ENCODE results near the gene PDCL3. TPM values are rescaled to one million over a fixed set of nuclear protein-coding genes. Genes with fewer than 3 reads are reported as not detected.

The PDCL3 gene
- polyA plus RNA-seq, 2 of the 4 experiments (the other 2 are of a cell fraction), result 63.1 to 64.1 TPM

DNA sequence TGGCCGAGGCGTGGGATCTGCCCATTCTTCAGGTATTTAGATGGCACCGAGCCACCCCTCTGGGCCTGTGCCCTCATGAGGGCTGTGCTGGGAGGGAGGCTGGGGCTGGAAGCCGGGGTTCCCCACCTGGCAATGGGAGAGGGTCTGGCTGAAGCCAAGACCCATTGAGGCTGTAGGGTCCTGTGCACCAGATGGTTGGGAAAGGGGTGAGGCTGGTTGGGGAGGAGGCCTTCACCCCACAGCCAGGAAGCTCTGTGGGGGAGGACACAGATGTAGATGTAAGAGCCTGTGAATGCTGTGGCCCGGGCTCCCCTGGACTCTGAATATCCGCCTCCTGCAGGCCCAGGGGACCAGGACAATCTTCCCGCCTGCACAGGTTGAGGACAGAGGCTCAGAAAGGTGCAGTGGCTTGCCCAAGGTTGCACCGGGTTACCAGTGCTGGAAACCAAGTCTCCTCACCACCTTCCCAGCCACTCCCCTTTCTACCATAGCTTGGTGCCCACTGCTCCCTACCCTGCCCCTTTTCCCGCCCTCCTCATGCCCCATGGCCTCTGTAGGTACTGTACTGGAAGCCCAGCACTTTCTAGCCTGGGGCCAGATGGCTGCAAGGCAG lies 49.7 kb downstream of the PDCL3 start:
- no peak for DNase-seq (ENCODE audit: low read depth in 1 of 2, low spot score in 1 of 2)
- Histone ChIP-seq H3K4me2 (no peak overlapping the region), H3K4me3 (no peak overlapping the region), H3K9me3 (no peaks in the 10 kb centered on the region), H3K27ac (no peak overlapping the region), H3K4me1 (no peaks in the 10 kb centered on the region)
- no peak for FAIRE-seq
- WGBS (ENCODE audit: missing lambda C conversion rate), result 87% methylated on average over 9 of the region's 9 CpGs
- TF ChIP-seq JUN (IDR thresholded peaks at IDR 0.05) (no peak), CHD4 (IDR thresholded peaks at IDR 0.05; ENCODE audit: borderline replicate concordance) (no peak), HDAC2 (IDR thresholded peaks at IDR 0.05) (no peak), FOSB (CRISPR knock-in tag; IDR thresholded peaks at IDR 0.05) (no peak), KDM1A (IDR thresholded peaks at IDR 0.05; ENCODE audit: low read depth) (no peak), RARB (CRISPR knock-in tag; IDR thresholded peaks at IDR 0.05) (no peak), HES2 (IDR thresholded peaks at IDR 0.05) (no peak), USF2 (IDR thresholded peaks at IDR 0.05) (no peak), E2F6 (IDR thresholded peaks at IDR 0.05; ENCODE audit: borderline replicate concordance, low read depth) (no peak), ZC3H11A (IDR thresholded peaks at IDR 0.05) (no peak), POLR2A (IDR thresholded peaks at IDR 0.05; ENCODE audit: low read length) (no peak), MAFK (IDR thresholded peaks at IDR 0.05; ENCODE audit: partially characterized antibody) (no peak), ESRRA (IDR thresholded peaks at IDR 0.05; ENCODE audit: borderline replicate concordance, low read length) (no peak), NFE2L2 (conservative IDR thresholded peaks at IDR 0.05; ENCODE audit: low read length) (no peak), CBX2 (IDR thresholded peaks at IDR 0.05; ENCODE audit: borderline replicate concordance, low read depth) (no peak), HOXB13 (CRISPR knock-in tag; IDR thresholded peaks at IDR 0.05; ENCODE audit: low read depth) (no peak), CTCF (IDR thresholded peaks at IDR 0.05) (no peak), SREBF2 (IDR thresholded peaks at IDR 0.05) (no peak), RCOR1 (IDR thresholded peaks at IDR 0.05; ENCODE audit: low read depth, low read length) (no peak)
- POLR2A ChIA-PET, result no interaction called here
- CTCF ChIA-PET, result interaction anchor here (1.0 to 7.9 kb wide), 6 partner anchors 13 to 606 kb away, joined by 3 to 133 read pairs (median 16); no protein-coding TSS in a partner anchor
- no peak for ATAC-seq

DNA sequence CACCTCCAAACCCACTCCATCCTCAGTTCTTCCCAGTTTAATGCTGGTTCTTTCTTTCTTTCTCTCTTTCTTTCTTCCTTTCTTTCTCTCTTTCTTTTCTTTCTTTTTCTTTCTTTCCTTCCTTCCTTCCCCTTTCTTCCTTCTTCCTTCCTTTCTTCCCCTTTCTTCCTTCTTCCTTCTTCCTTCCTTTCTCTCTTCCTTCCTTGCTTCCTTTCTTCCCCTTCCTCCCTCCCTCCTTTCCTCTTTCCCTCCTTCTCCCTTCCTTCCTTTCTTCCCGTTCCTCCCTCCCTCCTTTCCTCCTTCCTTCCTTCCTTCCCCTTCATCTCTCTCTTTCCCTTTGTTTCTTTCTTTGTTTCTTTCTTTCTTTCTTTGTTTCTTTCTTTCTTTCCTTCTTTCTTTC lies 50.9 kb downstream of the PDCL3 start:
- WGBS (ENCODE audit: missing lambda C conversion rate), result 25% methylated on average over 1 of the region's 1 CpG
- no peak overlapping the region for H3K4me2 ChIP-seq
- no peaks in the 10 kb centered on the region for H3K9me3 ChIP-seq
- H3K4me1 ChIP-seq, result no peaks in the 10 kb centered on the region
- H3K4me3 ChIP-seq, result no peak overlapping the region
- DNase-seq (ENCODE audit: low read depth in 1 of 2, low spot score in 1 of 2) (no peak), FAIRE-seq (no peak), ATAC-seq (no peak)
- POLR2A ChIA-PET, result no interaction called here
- CTCF ChIA-PET, result no interaction called here
- H3K27ac ChIP-seq, result no peak overlapping the region
- TF ChIP-seq KDM1A (IDR thresholded peaks at IDR 0.05; ENCODE audit: low read depth), result no peak
- no peak for TF ChIP-seq REST (IDR thresholded peaks at IDR 0.05)
- TF ChIP-seq FOSB (CRISPR knock-in tag; IDR thresholded peaks at IDR 0.05), result no peak
- TF ChIP-seq CBX2 (IDR thresholded peaks at IDR 0.05; ENCODE audit: borderline replicate concordance, low read depth), result no peak
- TF ChIP-seq ZNF302 (CRISPR knock-in tag; IDR thresholded peaks at IDR 0.05), result no peak
- TF ChIP-seq KDM5A (IDR thresholded peaks at IDR 0.05), result no peak
- no peak for TF ChIP-seq MYC (IDR thresholded peaks at IDR 0.05; ENCODE audit: borderline replicate concordance, low read length)
- TF ChIP-seq HEYL (CRISPR knock-in tag; IDR thresholded peaks at IDR 0.05), result no peak
- TF ChIP-seq CTCF (IDR thresholded peaks at IDR 0.05), result no peak
- TF ChIP-seq SREBF2 (IDR thresholded peaks at IDR 0.05), result no peak
- TF ChIP-seq E2F6 (IDR thresholded peaks at IDR 0.05; ENCODE audit: borderline replicate concordance, low read depth), result no peak
- no peak for TF ChIP-seq POLR2AphosphoS2 (conservative IDR thresholded peaks at IDR 0.05; ENCODE audit: low read length)
- TF ChIP-seq MAZ (IDR thresholded peaks at IDR 0.05; ENCODE audit: borderline replicate concordance, low read depth, low read length), result no peak
- no peak for TF ChIP-seq FOXS1 (CRISPR knock-in tag; IDR thresholded peaks at IDR 0.05)
